H9 (cell line): ENCODE results near the gene MICALL2. TPM values are rescaled to one million over a fixed set of nuclear protein-coding genes. Genes with fewer than 3 reads are reported as not detected.
A peak's percentile ranks its signal among the peaks of the same experiment; 100 is the strongest.

Source experiments
- DNase-seq: peaks from one replicate; pipeline ENCODE4 v3.0.0-alpha.2; 2017
- H2AFZ ChIP-seq: one replicate; pipeline ENCODE4 v1.6.1; 2013; ENCODE audit warnings: mild to moderate bottlenecking, low read length, control low read depth, moderate library complexity
- H2AK5ac ChIP-seq: 2 replicates; pipeline ENCODE4 v1.6.1; 2013; ENCODE audit warnings: low read length, control low read depth, mixed read lengths; ENCODE audit not compliant: insufficient read length
- H2BK120ac ChIP-seq: one replicate; pipeline ENCODE4 v1.6.1; 2013; ENCODE audit warnings: low read depth, mild to moderate bottlenecking, low read length, control low read depth, inconsistent platforms; ENCODE audit not compliant: poor library complexity, severe bottlenecking
- H2BK12ac ChIP-seq: 2 replicates; pipeline ENCODE4 v1.6.1; 2013; ENCODE audit warnings: low read length, control low read depth, mixed read lengths, low read depth; ENCODE audit not compliant: insufficient read length
- H2BK15ac ChIP-seq: 2 replicates; pipeline ENCODE4 v1.6.1; 2013; ENCODE audit warnings: low read depth, low read length, control low read depth
- H2BK20ac ChIP-seq: one replicate; pipeline ENCODE4 v1.6.1; 2013; ENCODE audit warnings: low read depth, mild to moderate bottlenecking, low read length, control low read depth, inconsistent platforms; ENCODE audit not compliant: poor library complexity, severe bottlenecking
- H2BK5ac ChIP-seq: 2 replicates; pipeline ENCODE4 v1.6.1; 2013; ENCODE audit warnings: low read length, control low read depth, mixed read lengths; ENCODE audit not compliant: insufficient read length
- H3K14ac ChIP-seq: 2 replicates; pipeline ENCODE4 v1.6.1; 2013; ENCODE audit warnings: low read length, control low read depth; ENCODE audit not compliant: insufficient read depth
- H3K18ac ChIP-seq: 2 replicates; pipeline ENCODE4 v1.6.1; 2013; ENCODE audit warnings: low read depth, mild to moderate bottlenecking, mixed read lengths, low read length, control low read depth; ENCODE audit not compliant: insufficient read length
- H3K23ac ChIP-seq: 2 replicates; pipeline ENCODE4 v1.6.1; 2013; ENCODE audit warnings: low read length, control low read depth, mixed read lengths, low read depth; ENCODE audit not compliant: insufficient read length
- H3K23me2 ChIP-seq: 2 replicates; pipeline ENCODE4 v1.6.1; 2013; ENCODE audit warnings: low read depth, mild to moderate bottlenecking, mixed read lengths, low read length, control low read depth; ENCODE audit not compliant: insufficient read length, poor library complexity, severe bottlenecking
- H3K27ac ChIP-seq: 2 replicates; pipeline ENCODE4 v1.5.1; 2013; ENCODE audit warnings: low read length, control low read depth, mixed read lengths, low read depth; ENCODE audit not compliant: insufficient read length
- H3K27me3 ChIP-seq: 2 replicates; pipeline ENCODE4 v1.6.1; 2013; ENCODE audit warnings: low read length, control low read depth, inconsistent platforms; ENCODE audit not compliant: insufficient read depth
- H3K4ac ChIP-seq: 2 replicates; pipeline ENCODE4 v1.6.1; 2013; ENCODE audit warnings: low read depth, mild to moderate bottlenecking, control low read depth, inconsistent platforms, low read length, moderate library complexity
- H3K4me1 ChIP-seq: 2 replicates; pipeline ENCODE4 v1.6.1; 2013; ENCODE audit warnings: low read length, control low read depth, inconsistent platforms; ENCODE audit not compliant: insufficient read depth
- H3K4me2 ChIP-seq: 2 replicates; pipeline ENCODE4 v1.6.1; 2013; ENCODE audit warnings: low read length, control low read depth, mixed read lengths; ENCODE audit not compliant: insufficient read length, insufficient read depth
- H3K56ac ChIP-seq: 2 replicates; pipeline ENCODE4 v1.6.1; 2013; ENCODE audit warnings: low read depth, mild to moderate bottlenecking, mixed read lengths, low read length, control low read depth; ENCODE audit not compliant: insufficient read length
- H3K79me1 ChIP-seq: 2 replicates; pipeline ENCODE4 v1.6.1; 2013; ENCODE audit warnings: low read depth, mild to moderate bottlenecking, moderate library complexity, low read length, control low read depth, inconsistent platforms; ENCODE audit not compliant: insufficient read depth, poor library complexity, severe bottlenecking
- H3K79me2 ChIP-seq: 2 replicates; pipeline ENCODE4 v1.6.1; 2013; ENCODE audit warnings: low read length, control low read depth, inconsistent platforms; ENCODE audit not compliant: insufficient read depth
- H3K9ac ChIP-seq: 2 replicates; pipeline ENCODE4 v1.6.1; 2013; ENCODE audit warnings: low read length, control low read depth, mixed read lengths; ENCODE audit not compliant: insufficient read length; ENCODE audit errors: extremely low read depth
- H3K9me3 ChIP-seq: one replicate; pipeline ENCODE4 v1.6.1; 2013; ENCODE audit warnings: low read depth, low read length, inconsistent platforms; ENCODE audit not compliant: control insufficient read depth
- H3T11ph ChIP-seq: one replicate; pipeline ENCODE4 v1.6.1; 2013; ENCODE audit warnings: mild to moderate bottlenecking, low read length, control low read depth, inconsistent platforms
- H4K20me1 ChIP-seq: one replicate; pipeline ENCODE4 v1.6.1; 2013; ENCODE audit not compliant: control insufficient read depth, insufficient read length, insufficient read depth
- H4K5ac ChIP-seq: 2 replicates; pipeline ENCODE4 v1.6.1; 2013; ENCODE audit warnings: low read depth, mild to moderate bottlenecking, mixed read lengths, low read length, control low read depth; ENCODE audit not compliant: insufficient read length
- H4K8ac ChIP-seq: replicated peaks from 2 replicates; pipeline ENCODE4 v1.6.1; 2013; ENCODE audit warnings: low read length, control low read depth, mixed read lengths, low read depth; ENCODE audit not compliant: insufficient read length
- H4K91ac ChIP-seq: 2 replicates; pipeline ENCODE4 v1.6.1; 2013; ENCODE audit warnings: low read depth, mild to moderate bottlenecking, moderate library complexity, mixed read lengths, low read length, control low read depth; ENCODE audit not compliant: insufficient read length
- H3K27ac Mint-ChIP-seq, 3 experiments: 2 replicates in 2 of 3; 3 replicates in 1 of 3; pipeline ENCODE4 v1.8.0; 2020 to 2021; ENCODE audit warnings: mixed read lengths in 3 of 3, mild to moderate bottlenecking in 1 of 3, moderate library complexity in 1 of 3
- H3K27me3 Mint-ChIP-seq: 2 replicates; pipeline ENCODE4 v1.8.0; 2021; ENCODE audit warnings: low read depth, mild to moderate bottlenecking, moderate library complexity, mixed read lengths
- H3K36me3 Mint-ChIP-seq, 3 experiments: 2 replicates in 2 of 3; 3 replicates in 1 of 3; pipeline ENCODE4 v1.8.0; 2020 to 2021; ENCODE audit warnings: low read depth in 3 of 3, mixed read lengths in 3 of 3; ENCODE audit not compliant: insufficient read depth in 1 of 3
- H3K4me1 Mint-ChIP-seq, 2 experiments: 2 replicates each; pipeline ENCODE4 v1.8.0; 2020; ENCODE audit warnings: mixed read lengths in 2 of 2
- H3K4me3 Mint-ChIP-seq, 2 experiments: 2 replicates in 1 of 2; 3 replicates in 1 of 2; pipeline ENCODE4 v1.8.0; 2020 to 2021; ENCODE audit warnings: mild to moderate bottlenecking in 2 of 2, mixed read lengths in 2 of 2, moderate library complexity in 1 of 2
- H3K9me3 Mint-ChIP-seq, 2 experiments: 2 replicates in 1 of 2; 3 replicates in 1 of 2; pipeline ENCODE4 v1.8.0; 2020; ENCODE audit warnings: mild to moderate bottlenecking in 2 of 2, mixed read lengths in 2 of 2, moderate library complexity in 1 of 2
- CTCF ChIP-seq: fragments of 200-600 bp; sonication (generic); conservative IDR thresholded peaks from 3 replicates; pipeline ENCODE4 v1.8.0; 2021; ENCODE audit warnings: antibody characterized with exemption, mild to moderate bottlenecking
- WGBS: extraction: QIAGEN DNeasy Blood & Tissue Kit; methylation state at CpG from one replicate; pipeline ENCODE4 v1.1.7; 2013; ENCODE audit warnings: missing lambda C conversion rate, low lambda C conversion rate, mixed read lengths; ENCODE audit not compliant: insufficient read length; ENCODE audit errors: extremely low coverage; 5-methylcytosine and 5-hydroxymethylcytosine counted together
- total RNA-seq: library from RNA; stranded (reverse); gene quantifications from 2 replicates; pipeline ENCODE4 v1.2.1, GENCODE V29; 2021

Gene MICALL2
- total RNA-seq, 1 experiment from 2014 or later: 7.1 TPM

- H4K5ac ChIP-seq: no peak overlapping the region
- H2AFZ ChIP-seq: no peak overlapping the region
- no peak overlapping the region for H3T11ph ChIP-seq
- no peaks in the 10 kb centered on the region for H3K79me1 ChIP-seq
- H2BK15ac ChIP-seq: no peak overlapping the region
- Mint-ChIP-seq H3K4me3 (peak overlapping the region; percentile 33 to 46), H3K36me3 (peaks cover 18 to 21% (median 20%) of the 10 kb centered on the region in 3 experiments; a peak in 6 of 7 replicates), H3K9me3 (no peaks in the 10 kb centered on the region), H3K27ac (peak overlapping the region in 1 of 3 experiments; percentile 88; a peak in 3 of 7 replicates), H3K4me1 (peaks cover 9 to 25% of the 10 kb centered on the region in 2 experiments), H3K27me3 (no peaks in the 10 kb centered on the region)
- H3K14ac ChIP-seq: no peak overlapping the region
- no CpG with 5 or more reads among the region's 35 CpGs for WGBS
- H3K27me3 ChIP-seq: no peaks in the 10 kb centered on the region
- H2BK20ac ChIP-seq: no peak overlapping the region
- no peak overlapping the region for H3K27ac ChIP-seq
- no peak overlapping the region for H3K4me2 ChIP-seq
- H2BK5ac ChIP-seq: no peak overlapping the region
- no peak overlapping the region for H4K91ac ChIP-seq
- H3K56ac ChIP-seq: no peak overlapping the region
- no peak overlapping the region for H2AK5ac ChIP-seq
- no peaks in the 10 kb centered on the region for H3K9me3 ChIP-seq
- no peak overlapping the region for H2BK120ac ChIP-seq
- no peak for DNase-seq
- H3K23ac ChIP-seq: no peak overlapping the region
- H3K4ac ChIP-seq: no peak overlapping the region
- no peaks in the 10 kb centered on the region for H3K4me1 ChIP-seq
- peaks cover 10% of the 10 kb centered on the region for H3K23me2 ChIP-seq
- H2BK12ac ChIP-seq: no peak overlapping the region
- no peak overlapping the region for H4K8ac ChIP-seq
- peaks cover 14% of the 10 kb centered on the region; the same call in 1 of the 2 replicates for H3K79me2 ChIP-seq
- no peak overlapping the region for H3K18ac ChIP-seq
- no peaks in the 10 kb centered on the region for H4K20me1 ChIP-seq
- H3K9ac ChIP-seq: no peak overlapping the region
- no peak for TF ChIP-seq CTCF
Measured at GRCh38 chr7:1505731-1506550, 46.7 kb upstream of the MICALL2 start.
